Activated CD8-positive, alpha-beta memory T cell treated with anti-CD3 and anti-CD28 coated beads, Interleukin-2, amount 50 U/mL, for 24 hours (primary cell): ENCODE measurements around the gene NKX1-2.

Source experiments
- DNase-seq: peaks from one replicate; pipeline ENCODE4 v3.0.0-alpha.2; 2020; ENCODE audit errors: extremely low read depth

NKX1-2 gene

DNA sequence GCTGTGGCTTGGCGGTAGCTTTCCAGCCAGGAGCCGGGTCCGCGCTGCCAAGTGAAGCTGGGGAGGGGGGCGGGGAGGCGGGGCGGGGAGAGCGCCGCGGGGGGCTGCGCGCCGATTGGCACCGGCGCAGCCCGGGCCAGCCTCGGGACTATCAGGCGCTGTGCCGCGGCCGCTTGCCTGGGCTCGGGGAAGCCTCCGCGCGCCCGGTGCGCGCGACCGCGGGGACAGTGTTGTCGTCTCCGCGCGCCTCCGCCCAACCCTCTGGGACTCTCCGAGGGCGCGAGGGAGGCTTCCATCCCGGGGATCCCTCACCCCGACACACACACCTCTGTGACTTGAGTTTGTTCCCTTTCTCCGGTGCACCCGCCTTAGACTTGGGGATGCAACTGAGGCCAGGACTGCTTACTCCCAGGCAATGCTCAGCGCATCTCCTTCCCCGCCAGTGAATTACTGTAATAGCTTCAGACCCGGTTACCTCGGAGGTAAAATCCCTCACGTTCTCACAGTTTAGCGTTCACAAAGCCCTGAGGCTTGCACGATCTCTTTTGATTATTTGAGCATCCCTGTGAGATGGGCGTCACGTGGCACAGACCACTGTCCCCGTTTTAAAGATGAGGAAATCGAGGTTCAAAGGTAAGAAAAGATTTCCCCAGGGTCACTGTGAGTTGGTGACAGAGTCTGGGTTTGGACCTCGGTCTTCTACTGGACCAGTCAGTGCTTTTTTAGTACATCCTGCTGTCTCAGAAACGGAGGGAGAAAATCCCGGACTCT lies at the start of gene NKX1-2:
Gene NKX1-2, minus strand, starts transcription at position 24 of the 771 bp plus-strand sequence. CDS start 92 bp downstream, outside the sequence.
- no peak for DNase-seq

DNA sequence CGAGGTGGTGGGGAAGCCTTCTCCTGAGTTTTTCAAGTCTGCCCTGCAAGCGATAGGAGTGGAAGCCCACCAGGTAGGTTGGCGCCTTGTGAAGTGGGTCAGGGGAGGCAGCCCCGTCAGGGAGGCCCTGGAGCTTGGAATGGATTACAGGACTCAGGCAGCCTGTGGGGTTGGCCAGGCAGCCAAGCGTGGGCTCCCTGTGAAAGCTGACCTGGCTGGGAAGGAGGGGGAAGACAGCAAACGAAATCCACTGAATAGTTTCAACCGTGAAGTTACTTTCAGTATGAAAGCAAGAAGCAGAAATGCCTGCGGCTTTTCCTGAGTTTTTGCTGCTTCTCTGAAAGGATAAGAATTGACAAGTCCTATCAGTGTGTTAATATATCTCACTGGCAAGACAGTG lies 48.2 kb upstream of the NKX1-2 start:
- DNase-seq: no peak

DNA sequence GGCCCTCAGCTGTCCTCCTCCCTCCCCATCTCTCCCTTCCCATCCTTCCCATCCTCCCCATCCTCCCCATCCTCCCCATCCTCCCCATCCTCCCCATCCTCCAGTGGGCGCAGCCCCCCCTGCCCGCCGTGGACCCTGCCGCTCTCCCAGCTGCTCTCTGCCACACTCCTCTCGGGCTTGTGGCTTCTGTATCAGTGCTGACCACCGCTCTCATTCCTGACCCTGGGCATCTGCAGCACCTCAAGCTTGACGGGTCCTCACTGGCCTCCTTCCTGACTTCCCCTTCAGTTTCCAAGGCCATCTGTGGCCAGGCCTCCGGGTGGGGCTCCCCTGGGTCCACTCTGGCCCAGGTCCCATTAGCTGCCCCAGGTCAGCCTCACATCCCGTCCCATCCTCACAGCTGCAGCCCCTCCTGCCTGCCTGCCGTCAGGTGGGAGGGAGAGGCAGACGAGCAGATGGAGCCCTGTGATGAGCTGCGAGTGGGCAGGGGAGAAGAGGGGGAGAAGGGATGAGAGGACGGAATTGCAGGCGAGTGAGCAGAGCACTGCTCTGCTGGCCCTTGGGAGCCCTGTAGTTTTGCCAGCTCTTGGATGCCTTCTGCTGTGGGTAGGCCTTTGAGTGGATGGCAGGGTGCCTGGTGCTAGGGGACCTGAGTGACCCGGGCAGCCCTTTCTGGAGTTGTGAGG lies 47.5 kb upstream of the NKX1-2 start:
- no peak for DNase-seq

DNA sequence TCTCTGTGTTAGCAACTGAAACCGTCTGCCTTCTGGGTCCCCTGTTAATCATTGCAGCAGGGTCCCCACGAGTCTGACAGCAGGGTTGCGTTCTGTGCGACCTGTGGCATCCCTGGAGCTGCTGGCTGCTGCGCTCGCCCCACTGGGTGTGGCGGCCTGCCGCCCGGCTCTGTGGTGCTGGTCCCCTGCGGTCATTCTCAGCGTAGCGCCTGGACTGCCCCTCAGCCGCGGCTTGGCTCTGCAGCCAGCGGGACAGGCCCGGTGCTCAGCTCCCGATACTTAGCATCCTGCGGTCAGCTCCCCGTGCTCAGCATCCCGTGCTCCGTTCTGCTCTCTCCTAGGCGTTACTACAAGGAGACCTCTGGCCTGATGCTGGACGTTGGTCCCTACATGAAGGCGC lies 46.8 kb upstream of the NKX1-2 start:
- no peak for DNase-seq

DNA sequence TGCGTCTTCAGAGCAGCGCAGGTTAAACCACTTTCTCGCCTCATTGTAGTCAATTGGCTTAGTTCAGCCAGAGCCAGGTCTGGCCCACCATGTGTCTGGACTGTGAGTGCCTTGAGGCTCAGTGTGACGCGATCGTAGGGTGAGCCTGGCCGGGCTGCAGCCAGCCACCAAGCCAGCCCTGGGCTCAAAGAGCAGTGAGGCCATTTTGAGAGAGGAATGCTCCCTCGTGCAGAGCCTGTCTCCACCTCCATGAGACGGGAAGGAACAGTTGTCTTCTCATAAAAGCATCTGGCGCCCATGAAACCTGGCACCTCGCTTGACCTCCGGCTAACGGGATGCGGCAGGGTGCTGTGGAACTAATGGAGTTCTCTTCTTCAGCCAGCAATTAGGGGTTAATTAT lies 46.3 kb upstream of the NKX1-2 start:
- no peak for DNase-seq

DNA sequence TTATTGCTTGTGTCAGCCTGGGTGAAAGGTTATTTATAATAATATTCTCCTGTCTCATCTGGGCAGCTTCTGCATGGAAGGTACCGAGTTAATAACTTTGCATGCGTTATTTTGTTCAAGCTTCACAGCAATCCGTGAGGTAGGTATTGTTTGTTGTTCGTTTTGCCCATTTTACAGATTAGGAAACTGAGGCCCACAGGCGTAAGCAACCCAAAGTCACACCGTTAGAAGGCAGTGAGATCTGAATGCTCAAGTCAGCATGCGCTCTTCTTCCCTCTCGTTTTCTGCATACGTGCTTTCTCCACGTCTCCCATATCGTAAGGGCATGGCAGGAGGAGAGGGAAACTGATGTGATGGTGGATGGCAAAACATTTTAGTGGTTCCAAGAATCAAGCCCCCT lies 45.9 kb upstream of the NKX1-2 start:
- DNase-seq: no peak

DNA sequence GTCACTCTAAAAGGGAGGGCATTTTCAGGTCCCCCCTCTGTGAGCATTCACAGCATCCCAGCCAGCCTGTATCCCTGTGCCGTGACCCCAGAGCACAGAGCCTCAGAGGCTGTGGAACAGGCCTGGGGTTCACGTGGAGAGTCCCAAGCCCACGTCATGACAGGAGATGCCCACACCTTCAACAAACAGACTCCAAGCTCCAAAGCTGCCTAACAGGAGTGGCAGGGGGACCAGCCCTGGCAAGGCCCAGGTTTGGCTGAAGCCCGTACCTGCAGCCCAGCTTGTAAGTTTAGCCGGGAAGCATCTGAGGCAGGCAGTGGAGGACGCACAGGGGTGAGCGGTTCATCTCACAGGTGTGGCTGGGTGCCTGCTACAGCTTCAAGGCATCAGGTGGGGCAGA lies 45.3 kb upstream of the NKX1-2 start:
- no peak for DNase-seq

DNA sequence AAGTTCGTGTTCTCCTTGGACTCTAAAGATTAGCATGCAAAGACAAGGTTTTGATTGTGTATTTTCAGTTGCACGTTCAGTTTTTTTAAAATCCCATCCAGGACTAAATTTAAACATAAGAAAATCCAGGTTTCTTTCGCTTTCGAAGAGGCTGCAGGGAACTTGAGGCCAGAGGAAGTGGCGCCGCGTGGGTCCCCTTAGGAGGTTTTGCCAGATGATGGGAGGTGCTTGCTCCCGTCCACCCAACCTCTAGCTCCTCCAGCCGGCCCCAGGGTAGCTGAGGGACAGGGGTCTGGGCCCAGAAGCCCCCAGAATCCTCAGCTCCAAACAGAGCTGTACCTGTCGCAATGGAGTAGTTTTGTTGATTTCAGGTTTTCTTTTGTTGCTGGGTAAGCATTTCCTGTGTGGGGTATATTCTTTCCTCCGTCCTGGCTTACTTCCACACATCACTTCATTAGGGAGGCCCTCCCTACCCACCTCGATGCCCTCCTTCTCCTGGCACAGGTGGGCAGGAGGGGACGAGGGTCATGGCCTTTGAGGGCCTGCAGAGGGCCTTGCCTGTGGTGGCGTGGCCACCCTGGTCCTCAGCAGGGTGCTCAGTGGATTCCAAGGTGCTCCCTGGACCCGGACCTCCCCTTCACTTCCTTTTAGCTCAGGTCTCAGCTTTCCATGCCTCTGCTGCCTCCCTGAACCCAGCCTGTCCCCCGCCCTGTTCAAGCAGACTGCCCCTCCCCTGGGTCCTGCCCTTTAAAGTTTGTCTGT lies 44.4 kb upstream of the NKX1-2 start:
- no peak for DNase-seq

DNA sequence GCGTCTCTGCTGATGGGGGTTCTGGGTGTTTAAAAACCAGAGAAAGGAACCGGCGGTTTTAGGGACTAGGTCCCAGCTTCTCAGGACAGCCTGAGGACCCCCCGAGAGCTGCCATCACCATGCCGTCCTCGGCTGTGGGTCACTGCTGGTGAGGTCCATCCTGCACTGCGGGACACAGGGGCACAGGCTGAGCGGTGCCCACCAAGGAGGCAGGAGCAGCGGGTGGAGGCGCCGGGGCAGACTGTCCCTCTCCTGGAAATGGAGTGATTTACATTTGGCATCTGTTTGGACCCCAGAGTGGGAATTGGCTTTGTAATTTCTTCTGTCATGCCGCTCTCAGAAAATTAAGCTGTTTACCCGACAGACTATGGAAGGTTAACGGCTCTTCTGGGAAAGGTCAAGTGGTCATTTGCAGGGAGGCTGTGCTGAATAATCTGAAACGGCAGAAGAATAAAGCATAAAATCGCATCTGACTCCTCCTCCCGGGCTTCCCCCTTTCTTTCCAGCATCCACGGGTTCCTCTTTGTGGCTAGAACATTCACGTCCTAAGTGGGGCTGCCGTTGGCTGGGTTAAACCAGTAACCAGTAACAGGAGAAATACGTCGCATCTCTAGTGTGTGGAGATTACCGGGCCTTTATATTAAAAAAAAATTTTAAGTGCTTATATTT lies 43.5 kb upstream of the NKX1-2 start:
- DNase-seq: no peak

DNA sequence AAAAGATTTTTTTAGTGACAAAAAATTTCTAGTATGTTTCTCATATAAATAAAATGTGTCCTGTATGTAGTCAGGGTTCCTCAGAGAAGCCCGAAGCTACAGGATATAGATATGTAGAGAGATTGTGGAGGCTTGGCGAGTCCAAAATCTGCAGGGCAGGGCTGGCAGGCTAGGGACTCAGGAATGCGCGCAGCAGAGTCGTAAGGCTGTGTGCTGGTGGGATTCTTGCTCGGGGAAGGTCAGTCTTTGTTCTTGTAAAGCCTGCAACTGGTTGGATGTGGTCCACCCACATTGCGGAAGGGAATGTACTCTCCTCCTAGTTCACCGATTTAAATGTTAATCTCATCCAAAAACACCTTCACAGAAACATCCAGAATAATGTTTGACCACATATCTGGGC lies 42.4 kb upstream of the NKX1-2 start:
- DNase-seq: no peak

DNA sequence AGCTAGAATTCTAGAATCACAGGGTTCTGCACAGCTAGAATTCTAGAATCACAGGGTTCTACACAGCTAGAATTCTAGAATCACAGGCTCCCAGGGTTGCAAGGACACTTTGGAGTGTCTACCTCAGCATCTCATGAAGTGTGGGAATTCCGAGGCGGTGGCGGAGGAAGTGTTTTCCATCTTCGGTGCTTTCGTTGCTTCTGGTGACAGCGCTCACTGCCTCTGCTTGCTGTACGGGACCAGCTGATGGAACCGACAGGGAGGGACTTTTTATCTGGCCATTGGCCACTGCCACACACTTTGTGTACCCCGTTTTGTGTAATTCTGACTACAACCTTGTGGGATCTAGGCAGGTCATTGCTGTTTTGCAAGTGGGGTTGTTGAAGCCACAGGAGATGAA lies 41.3 kb upstream of the NKX1-2 start:
- DNase-seq: no peak

DNA sequence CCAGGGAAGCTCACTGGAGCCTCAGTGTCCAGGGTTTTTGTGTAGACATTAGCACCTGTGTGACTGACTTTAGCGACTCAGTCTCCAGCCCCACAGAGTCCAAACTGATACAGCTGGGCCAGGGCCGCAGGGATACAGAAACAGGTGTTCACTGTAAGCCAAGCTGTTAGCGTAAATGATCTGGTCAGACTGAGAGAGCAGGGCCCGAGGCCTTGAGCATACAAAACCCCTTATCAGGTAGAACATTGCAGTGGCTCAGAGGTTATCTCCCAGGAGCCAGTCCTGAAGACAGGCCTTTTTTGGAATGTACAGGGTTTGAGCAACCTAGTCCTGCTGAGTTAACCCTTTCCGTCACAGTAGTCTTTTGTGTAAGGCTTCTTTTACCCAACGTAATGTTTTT lies 36.8 kb upstream of the NKX1-2 start:
- no peak for DNase-seq

DNA sequence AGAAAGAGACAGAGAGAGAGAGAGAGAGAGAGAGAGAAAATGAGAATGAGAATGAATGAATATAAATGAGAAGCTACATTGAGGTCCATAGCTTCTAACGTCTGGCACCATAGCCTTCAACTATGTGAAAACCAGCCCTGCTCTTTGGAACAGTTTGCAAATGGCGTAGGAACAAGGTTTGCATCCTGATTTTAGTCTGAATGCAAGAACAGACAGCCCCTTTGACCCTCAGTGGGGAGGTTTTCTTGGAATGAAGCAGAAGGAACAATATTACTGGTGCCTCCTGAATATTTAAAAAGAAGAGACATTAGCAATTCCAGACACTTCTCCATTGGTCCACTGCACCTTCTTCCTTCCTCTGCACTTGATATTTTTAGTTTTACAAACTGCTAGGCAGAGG lies 34.8 kb upstream of the NKX1-2 start:
- no peak for DNase-seq

DNA sequence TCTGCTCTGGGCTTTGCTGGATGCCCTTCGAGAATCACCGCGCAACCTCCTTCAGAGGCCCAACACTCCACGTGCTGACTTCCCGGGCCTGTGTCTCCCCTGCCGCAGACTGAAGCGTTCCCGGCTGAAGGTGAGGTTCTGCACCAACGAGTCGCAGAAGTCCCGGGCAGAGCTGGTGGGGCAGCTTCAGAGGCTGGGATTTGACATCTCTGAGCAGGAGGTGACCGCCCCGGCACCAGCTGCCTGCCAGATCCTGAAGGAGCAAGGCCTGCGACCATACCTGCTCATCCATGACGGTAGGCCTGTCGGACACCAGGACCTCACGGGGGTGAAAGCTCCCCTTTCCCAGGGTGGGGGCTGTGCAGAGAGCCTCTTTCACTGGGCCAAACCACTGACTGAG lies 34.2 kb upstream of the NKX1-2 start:
- no peak for DNase-seq

DNA sequence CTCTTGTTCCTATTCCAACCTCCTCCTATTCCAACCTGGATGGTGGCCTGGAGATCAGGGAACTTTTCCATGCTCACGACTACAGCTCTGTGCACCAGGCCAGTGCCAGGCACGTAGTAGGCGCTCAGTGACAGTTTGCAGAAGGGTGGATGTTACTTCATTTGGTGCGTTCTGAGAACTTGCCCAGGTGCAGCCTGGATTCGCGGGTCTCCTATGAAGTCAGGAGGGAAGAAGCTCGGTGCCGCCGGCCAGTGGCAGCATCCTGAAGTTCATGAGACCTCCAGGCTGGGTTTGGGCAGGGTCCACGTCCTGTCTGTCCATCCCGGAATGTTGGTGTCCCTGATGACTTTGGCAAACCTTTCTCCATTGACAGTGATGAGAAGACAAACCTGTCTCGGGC lies 33.0 kb upstream of the NKX1-2 start:
- no peak for DNase-seq

DNA sequence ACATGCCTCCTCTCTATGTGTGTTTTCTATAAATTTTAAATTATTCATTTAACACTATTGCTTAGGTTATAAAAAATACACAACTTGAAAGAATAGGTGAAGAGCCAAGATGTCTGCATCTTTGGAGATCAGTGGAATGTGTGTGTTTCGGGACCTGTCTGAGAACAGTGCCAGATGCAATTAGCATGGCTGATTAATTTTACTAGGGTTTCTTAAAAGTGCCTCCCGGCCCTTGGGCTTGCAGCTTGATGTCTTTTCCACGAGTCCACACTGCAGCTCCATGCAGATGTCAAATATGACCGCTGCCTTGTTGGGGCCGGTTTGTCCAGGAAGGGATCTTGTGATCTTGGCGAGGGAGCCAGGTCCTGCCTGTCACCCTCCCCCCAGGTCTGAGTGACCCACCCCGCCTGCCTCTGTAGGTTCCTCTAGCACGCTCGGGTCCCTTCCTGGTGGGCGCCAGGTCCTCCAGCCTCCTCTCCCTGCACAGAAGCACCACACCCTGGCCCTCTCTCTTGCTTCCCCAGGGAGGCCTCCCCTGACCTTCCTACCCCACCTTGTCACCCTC lies 32.5 kb upstream of the NKX1-2 start:
- DNase-seq: no peak

DNA sequence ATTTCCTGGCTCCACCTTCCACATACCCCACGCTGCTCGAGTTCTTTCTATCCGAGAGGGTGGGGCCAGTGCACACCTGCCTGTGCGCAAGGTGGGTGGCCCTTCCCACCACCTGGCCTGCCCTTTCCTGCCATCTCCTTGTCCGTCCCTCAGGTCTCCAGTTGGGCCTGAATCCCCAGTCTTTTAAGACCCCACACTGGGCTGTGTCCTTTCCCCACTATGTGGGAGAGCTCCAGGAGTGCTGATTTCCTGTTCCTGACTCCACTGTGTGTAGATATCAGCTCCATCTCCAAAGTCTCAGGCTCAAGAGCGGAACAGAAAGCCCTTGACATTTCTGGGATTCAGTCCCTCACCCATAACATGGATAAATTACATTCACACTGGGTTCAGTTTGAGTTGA lies 31.9 kb upstream of the NKX1-2 start:
- no peak for DNase-seq

DNA sequence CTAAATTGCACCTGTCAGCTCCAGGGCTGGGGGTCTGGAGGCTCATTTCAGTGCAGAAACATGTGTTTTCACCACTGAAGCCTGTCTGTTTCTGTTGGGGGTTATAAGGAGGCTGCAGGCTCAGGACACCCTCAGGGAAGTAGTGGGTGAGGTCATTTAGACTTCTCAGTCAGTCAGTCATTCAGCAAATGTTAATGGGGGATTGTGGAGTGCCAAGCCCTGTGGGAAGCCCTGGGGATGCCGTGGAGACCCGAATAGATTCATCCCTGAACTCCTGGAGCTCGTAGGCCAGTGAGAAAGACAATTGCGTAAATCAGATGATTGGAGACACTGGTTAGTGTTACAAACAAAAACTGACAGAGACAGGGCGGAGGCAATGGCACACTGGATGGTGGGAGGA lies 31.0 kb upstream of the NKX1-2 start:
- no peak for DNase-seq

DNA sequence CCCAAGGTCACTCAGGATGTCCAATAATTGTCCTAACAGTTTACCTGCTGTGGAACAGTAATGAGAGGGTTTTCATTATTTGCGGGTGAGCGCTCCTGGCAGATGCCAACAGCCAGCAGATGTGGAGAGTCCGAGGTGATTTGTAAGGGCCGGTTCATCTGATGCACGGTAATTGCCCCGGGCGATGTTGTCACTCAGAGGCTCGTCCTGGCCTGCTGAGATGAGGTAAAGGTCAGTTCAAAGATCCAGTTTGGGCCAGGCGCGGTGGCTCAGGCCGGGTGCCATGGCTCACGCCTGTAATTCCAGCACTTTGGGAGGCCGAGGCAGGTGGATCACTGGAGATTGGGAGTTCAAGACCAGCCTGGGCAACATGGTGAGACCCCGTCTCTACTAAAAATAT lies 28.7 kb upstream of the NKX1-2 start:
- DNase-seq: no peak

DNA sequence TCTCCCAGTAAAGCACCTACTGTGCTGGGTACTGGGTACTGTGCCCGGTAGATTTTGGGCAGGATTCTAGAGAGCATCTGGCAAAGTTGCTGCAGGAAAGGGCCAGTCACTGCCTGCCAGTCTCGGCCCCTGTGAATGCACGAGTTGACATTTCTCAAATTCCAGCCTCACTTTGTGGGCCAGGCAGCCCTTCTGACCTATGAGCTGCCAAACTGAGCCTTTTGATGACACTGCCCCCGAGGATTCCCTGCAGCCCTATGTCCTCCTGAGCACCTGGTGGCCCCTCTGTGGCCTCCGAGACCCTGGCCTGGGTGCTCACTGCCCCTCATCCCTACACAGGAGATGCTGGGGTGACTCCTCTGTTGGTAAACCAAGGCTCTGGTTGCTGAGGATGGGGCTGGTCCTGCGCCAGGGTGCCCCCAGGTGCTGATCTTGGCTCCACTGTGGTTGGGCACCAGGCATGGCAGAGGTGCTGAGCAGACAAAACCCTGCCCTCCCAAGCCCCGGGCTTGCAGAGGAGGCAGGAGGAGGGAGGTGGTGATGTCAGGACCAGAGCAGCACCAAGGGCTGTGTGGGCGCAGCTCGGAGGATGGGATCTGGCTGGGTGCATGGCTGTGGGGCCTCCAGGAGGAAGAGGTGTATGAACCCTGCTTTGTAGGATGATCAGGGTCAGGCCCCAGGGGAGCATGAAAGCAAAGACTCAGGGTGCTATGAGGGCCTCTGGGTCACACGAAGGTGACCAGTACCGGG lies 28.0 kb upstream of the NKX1-2 start:
- no peak for DNase-seq

DNA sequence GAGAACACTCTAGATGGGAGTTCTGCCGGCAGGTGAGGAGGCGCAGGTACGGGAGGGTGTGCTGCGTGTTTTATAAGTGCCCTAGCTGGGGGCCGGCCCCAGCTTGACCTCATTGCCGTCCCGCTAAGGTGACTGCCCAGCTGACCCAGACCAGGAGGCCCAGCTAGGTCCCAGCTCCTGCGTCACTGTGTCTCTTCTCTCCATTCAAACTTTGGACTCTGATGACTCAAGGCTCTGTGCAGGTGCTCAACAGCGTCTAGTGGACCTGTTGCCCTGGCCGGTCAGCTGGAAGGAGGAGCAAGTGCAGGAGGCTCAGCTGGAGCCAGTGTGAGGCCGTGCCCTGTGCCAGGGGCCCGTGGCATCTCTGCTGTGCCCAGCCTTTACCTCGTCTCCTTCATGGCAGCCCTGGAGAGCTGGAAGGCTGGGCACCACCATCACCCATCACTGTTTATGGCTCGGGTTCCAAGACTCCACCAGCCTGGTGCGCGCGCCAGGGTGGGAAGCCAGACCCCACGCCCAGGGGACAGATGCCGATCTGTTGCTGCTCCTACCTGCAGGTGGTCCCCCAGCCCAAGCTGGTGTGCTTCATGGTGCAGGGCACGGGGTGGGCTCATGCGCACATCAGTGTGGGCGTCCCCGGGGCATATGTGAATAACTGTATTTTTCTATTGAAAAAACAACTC lies 26.3 kb upstream of the NKX1-2 start:
- DNase-seq: no peak
